ENCODE measurements around the gene ZBTB34. TPM values are rescaled to one million over a fixed set of nuclear protein-coding genes. Genes with fewer than 3 reads are reported as not detected.

Gene ZBTB34
- polyA plus RNA-seq, 1 donor = 10.1 TPM

DNA sequence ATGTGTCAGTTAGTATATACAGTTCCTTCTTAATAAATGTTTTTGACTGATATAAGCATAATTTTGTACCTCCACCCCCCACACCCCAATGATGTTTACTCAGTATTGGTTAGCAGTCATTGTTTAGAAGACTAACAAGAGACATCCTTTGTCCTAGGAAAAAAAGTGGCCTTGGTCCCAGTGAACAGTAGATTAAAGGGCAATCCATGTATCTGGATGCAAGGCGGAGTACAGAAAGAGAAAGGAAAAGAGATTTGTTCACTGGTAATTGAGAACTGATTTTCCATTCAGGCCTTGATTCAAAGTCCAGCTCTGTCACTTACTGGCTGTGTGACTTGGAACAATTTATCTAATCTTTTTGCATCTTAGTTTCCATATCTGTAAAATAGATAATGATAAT is 58.8 kb downstream of the ZBTB34 start:
- DNase-seq (ENCODE audit: low read depth) = no peak

DNA sequence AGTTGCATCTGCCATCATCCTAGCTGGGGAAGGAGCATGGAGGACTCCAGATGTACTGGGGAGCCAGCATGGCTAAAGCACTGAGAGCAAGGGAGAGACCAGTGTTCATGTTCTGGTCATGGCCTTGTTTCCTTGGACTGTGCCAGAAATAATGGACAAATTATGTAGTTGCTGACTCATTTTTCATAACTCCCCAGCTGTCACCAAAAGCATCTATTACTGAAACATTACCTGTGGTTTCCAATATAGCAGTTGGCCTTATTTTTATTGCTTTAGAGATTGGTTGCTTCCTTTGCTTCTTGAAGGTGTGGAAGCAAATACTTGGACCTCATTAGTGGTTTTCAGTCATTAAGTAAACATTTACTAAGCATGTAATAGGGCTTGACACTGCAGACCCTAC is 65.4 kb downstream of the ZBTB34 start:
- DNase-seq (ENCODE audit: low read depth) = no peak

- DNase-seq (ENCODE audit: low read depth) = no peak
These were observed 65.9 kb downstream of the ZBTB34 start for GRCh38 chr9:126926364-126926763.

- DNase-seq (ENCODE audit: low read depth) = no peak
These were observed 67.0 kb downstream of the ZBTB34 start for GRCh38 chr9:126927419-126927818.

- DNase-seq (ENCODE audit: low read depth) = no peak
These were observed 72.5 kb downstream of the ZBTB34 start for GRCh38 chr9:126932871-126933321.

DNA sequence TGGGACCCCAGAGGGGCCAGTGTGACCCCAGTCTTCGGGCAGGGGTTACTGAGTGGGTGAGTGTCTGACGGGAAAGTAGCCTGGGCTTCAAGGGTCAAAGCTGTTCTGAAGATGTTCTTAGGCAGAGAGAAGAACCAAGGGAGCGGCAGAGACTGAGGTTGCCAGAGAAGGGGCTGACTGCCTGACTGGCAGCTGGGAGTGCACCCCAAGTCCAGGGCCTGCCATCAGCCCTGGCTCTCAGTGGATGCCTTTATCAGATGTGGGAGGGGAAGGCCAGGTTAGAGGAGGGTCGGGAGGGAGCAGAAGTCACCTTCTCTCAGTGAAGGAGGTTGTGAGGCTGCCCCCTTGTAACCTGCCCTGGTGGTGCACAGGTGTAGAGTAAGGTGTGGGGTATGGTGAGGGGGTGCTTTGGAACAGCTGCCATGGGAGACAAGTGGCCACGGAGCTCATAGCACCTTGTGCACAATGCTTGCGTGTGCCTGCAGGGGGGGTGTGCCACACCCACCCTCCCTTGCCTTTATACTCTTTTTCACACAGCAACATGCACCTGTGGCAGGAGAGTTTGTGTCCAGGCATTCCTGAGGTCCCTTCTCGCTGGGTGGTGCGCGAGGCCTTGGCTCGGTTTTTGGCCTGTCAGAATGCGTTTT is 73.0 kb downstream of the ZBTB34 start:
- no peak for DNase-seq (ENCODE audit: low read depth)

- DNase-seq (ENCODE audit: low read depth) = no peak
These were observed 74.0 kb downstream of the ZBTB34 start for GRCh38 chr9:126934441-126934840.

Other genes with a start within 250 kb of the ZBTB34 start
- gene LMX1B, start 246.7 kb upstream of the ZBTB34 start, polyA plus RNA-seq (ENCODE audit: insufficient read length) = 0.80 TPM
- 15.9 TPM for gene ZBTB43, start 55.6 kb upstream of the ZBTB34 start, polyA plus RNA-seq (ENCODE audit: insufficient read length)
- 7.9 TPM for gene RALGPS1, start 54.1 kb downstream of the ZBTB34 start, polyA plus RNA-seq (ENCODE audit: insufficient read length)